Uterus (tissue), 4 donors: ENCODE data around the gene PWP1. TPM values are rescaled to one million over a fixed set of nuclear protein-coding genes. Genes with fewer than 3 reads are reported as not detected.

Experiments
- DNase-seq, 2 donors: peaks; one replicate each; pipeline ENCODE4 v3.0.0-alpha.2; 2019 to 2020
- H3K27ac ChIP-seq, 2 donors: fragments of 200-600 bp; sonication (generic); 1 replicate in 1 of 2; 2 replicates in 1 of 2; pipeline ENCODE4 v1.5.1; 2016 to 2018
- H3K27me3 ChIP-seq, 2 donors: fragments of 200-600 bp; sonication (generic); one replicate each; pipeline ENCODE4 v1.5.1; 2018 to 2019; ENCODE audit warnings: control low read depth in 1 of 2
- H3K36me3 ChIP-seq, 2 donors: fragments of 200-600 bp; sonication (generic); one replicate each; pipeline ENCODE4 v1.5.1; 2019; ENCODE audit warnings: control low read depth in 1 of 2
- H3K4me1 ChIP-seq, 2 donors: fragments of 200-600 bp; sonication (generic); one replicate each; pipeline ENCODE4 v1.5.1; 2018 to 2019; ENCODE audit warnings: control low read depth in 1 of 2
- H3K4me3 ChIP-seq, 2 donors: fragments of 200-600 bp; sonication (generic); 1 replicate in 1 of 2; 2 replicates in 1 of 2; pipeline ENCODE4 v1.5.1; 2018 to 2019; ENCODE audit warnings: mild to moderate bottlenecking in 1 of 2
- H3K9me3 ChIP-seq, 2 donors: fragments of 200-600 bp; sonication (generic); one replicate each; pipeline ENCODE4 v1.5.1; 2019; ENCODE audit warnings: control low read depth in 1 of 2
- CTCF ChIP-seq, 4 experiments: fragments of 200-600 bp in 2 of 4; fragments of 450-650 bp in 2 of 4; sonication (generic) in 2 of 4; IDR thresholded peaks; one replicate each; pipeline ENCODE4 v1.5.1; 2016 to 2019; ENCODE audit warnings: antibody characterized with exemption in 4 of 4, mild to moderate bottlenecking in 2 of 4, moderate library complexity in 1 of 4
- POLR2A ChIP-seq, 2 donors: fragments of 450-650 bp; IDR thresholded peaks; one replicate each; pipeline ENCODE4 v1.6.1; 2016; ENCODE audit warnings: antibody characterized with exemption in 2 of 2, mild to moderate bottlenecking in 1 of 2, moderate library complexity in 1 of 2
- intact Hi-C: fragments of 100-400 bp; cut with DNase I; formaldehyde crosslinking; loops from one replicate; pipeline ENCODE4 v1.15.1; 2023; ENCODE audit warnings: low total_unique reads
- total RNA-seq, 4 donors: library from RNA; depleted of rRNA in 3 of 4; stranded (reverse); fragments of >200 nt in 3 of 4; gene quantifications; one replicate each; pipeline versions ENCODE4 v1.1.0 to v1.2.4, GENCODE V29; 2014 to 2023
- donor health status: DM: yes; HTN: yes; CAD: no.

PWP1 gene
- total RNA-seq, 4 donors from 2014 or later = 28.6 to 80.9 (median 63.5) TPM

GRCh38 chr12:107655281-107656065 is 30.1 kb upstream of the PWP1 start:
- intact Hi-C loops = no loop called here
- H3K9me3 ChIP-seq = no peaks in the 10 kb centered on the region
- H3K27me3 ChIP-seq = no peaks in the 10 kb centered on the region
- no peaks in the 10 kb centered on the region for H3K4me1 ChIP-seq
- no peak for TF ChIP-seq POLR2A (IDR thresholded peaks at IDR 0.05)
- no peaks in the 10 kb centered on the region for H3K36me3 ChIP-seq
- DNase-seq = no peak
- no peak overlapping the region for H3K27ac ChIP-seq
- H3K4me3 ChIP-seq = no peak overlapping the region

DNA sequence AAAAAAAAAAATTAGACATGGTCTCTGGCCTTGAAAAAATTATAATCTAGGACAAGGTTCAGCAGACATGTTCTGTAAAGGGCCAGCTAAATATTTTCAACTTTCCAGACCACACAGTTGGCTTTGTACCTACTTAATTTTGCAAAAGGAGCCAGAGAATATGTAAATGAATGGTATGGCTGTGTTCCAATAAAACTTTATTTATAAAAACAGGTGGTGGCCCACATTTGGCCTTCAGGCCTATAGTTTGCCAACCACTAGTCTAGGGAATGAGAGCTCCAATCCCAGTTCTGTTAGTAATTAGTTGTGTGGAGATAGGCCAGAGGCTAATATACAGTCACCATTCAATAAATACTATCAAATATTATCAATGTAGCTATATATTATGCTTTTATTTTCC is 29.3 kb upstream of the PWP1 start:
- intact Hi-C loops = no loop called here
- no peaks in the 10 kb centered on the region for H3K27me3 ChIP-seq
- H3K9me3 ChIP-seq = no peaks in the 10 kb centered on the region
- H3K36me3 ChIP-seq = no peaks in the 10 kb centered on the region
- H3K4me3 ChIP-seq = no peak overlapping the region
- no peak overlapping the region for H3K27ac ChIP-seq
- H3K4me1 ChIP-seq = no peaks in the 10 kb centered on the region
- no peak for TF ChIP-seq POLR2A (IDR thresholded peaks at IDR 0.05)
- TF ChIP-seq CTCF (IDR thresholded peaks at IDR 0.05) = no peak
- no peak for DNase-seq

GRCh38 chr12:107657133-107657532 is 28.5 kb upstream of the PWP1 start:
- intact Hi-C loops = no loop called here
- no peak overlapping the region for H3K4me3 ChIP-seq
- H3K9me3 ChIP-seq = no peaks in the 10 kb centered on the region
- no peak overlapping the region for H3K27ac ChIP-seq
- TF ChIP-seq CTCF (IDR thresholded peaks at IDR 0.05) = no peak
- TF ChIP-seq POLR2A (IDR thresholded peaks at IDR 0.05) = no peak
- no peak for DNase-seq
- no peaks in the 10 kb centered on the region for H3K36me3 ChIP-seq
- H3K27me3 ChIP-seq = no peaks in the 10 kb centered on the region
- no peaks in the 10 kb centered on the region for H3K4me1 ChIP-seq

- Histone ChIP-seq H3K36me3 (no peaks in the 10 kb centered on the region), H3K4me3 (no peak overlapping the region), H3K4me1 (no peaks in the 10 kb centered on the region), H3K27ac (no peak overlapping the region), H3K27me3 (no peaks in the 10 kb centered on the region), H3K9me3 (no peaks in the 10 kb centered on the region)
- DNase-seq = no peak
- intact Hi-C loops = no loop called here
- TF ChIP-seq POLR2A (IDR thresholded peaks at IDR 0.05) = no peak
- TF ChIP-seq CTCF (IDR thresholded peaks at IDR 0.05) = no peak
Observed at GRCh38 chr12:107657621-107658020, 28.0 kb upstream of the PWP1 start.

DNA sequence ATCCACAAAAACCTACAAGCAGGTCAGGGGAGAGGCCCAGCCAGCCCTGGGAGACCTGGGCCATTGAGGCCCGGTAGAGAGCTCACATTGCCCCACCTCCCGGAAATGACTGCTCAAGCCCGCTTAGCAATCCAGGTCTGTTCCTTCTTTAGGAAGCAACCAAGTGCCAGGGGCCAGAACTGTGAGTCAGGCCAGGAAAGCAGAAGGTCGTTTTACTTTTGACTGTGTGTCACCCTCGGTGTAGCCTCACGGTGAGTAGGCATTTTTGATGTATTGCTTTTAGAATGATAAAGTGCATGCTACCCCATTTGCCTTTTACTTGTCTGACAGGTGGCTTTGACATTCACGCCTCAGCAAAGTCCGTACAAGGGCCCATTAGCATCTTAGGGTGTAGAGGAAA is 25.4 kb upstream of the PWP1 start:
- Histone ChIP-seq H3K4me1 (no peaks in the 10 kb centered on the region), H3K4me3 (no peak overlapping the region), H3K27ac (no peak overlapping the region), H3K27me3 (no peaks in the 10 kb centered on the region), H3K9me3 (no peaks in the 10 kb centered on the region), H3K36me3 (no peaks in the 10 kb centered on the region)
- no peak for TF ChIP-seq POLR2A (IDR thresholded peaks at IDR 0.05)
- TF ChIP-seq CTCF (IDR thresholded peaks at IDR 0.05) = no peak
- intact Hi-C loops = no loop called here
- no peak for DNase-seq
